Measurements from ENCODE around the gene IL1RN.

DNA sequence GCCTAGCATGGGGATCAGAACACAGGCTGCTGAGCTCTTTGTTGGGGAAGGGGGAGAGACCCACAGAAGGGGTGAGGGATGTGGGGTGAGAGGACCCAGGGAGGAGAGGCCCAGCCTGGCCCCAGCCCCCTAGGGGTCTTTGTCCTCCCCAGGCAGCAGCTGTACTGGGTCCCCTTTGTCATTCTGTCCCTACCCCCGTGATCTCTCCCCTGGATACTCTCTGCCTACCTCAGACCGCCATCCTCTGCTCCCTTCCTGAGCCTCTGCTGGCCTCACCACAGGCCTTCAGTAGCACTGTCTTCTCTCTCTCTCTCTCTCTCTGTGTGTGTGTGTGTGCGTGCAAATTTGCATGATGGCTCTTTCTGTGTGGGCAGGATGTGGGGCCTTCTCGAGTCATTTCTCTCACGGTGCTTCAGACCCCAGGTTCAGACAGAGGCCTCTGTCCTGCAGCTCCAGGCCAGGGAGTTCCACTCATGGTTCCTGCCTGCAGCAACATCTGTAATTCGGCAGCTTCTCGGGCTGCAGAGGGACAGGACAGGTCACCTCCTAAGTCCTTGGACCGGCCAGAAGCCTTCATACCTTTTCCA is 47.7 kb downstream of the IL1RN start:
- TF ChIP-seq EZH2 (IDR thresholded peaks at IDR 0.05) = no peak
- TF ChIP-seq, protein P1, sequence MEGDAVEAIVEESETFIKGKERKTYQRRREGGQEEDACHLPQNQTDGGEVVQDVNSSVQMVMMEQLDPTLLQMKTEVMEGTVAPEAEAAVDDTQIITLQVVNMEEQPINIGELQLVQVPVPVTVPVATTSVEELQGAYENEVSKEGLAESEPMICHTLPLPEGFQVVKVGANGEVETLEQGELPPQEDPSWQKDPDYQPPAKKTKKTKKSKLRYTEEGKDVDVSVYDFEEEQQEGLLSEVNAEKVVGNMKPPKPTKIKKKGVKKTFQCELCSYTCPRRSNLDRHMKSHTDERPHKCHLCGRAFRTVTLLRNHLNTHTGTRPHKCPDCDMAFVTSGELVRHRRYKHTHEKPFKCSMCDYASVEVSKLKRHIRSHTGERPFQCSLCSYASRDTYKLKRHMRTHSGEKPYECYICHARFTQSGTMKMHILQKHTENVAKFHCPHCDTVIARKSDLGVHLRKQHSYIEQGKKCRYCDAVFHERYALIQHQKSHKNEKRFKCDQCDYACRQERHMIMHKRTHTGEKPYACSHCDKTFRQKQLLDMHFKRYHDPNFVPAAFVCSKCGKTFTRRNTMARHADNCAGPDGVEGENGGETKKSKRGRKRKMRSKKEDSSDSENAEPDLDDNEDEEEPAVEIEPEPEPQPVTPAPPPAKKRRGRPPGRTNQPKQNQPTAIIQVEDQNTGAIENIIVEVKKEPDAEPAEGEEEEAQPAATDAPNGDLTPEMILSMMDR (IDR thresholded peaks at IDR 0.05) = no peak

Measured in neural progenitor cell (in vitro differentiated cells).